HG03575 (cell line): Measurements from ENCODE around the gene DDX43.

Source experiments
- ATAC-seq: cut with Tn5 transposase; IDR thresholded peaks from one replicate; pipeline ENCODE4 v1.9.1; 2021; ENCODE audit not compliant: unreplicated experiment, insufficient number of reproducible peaks, low FRiP score; ENCODE audit errors: extremely low read depth

The DDX43 gene

GRCh38 chr6:73460056-73460455 is 65.4 kb downstream of the DDX43 start:
- ATAC-seq: no peak

DNA sequence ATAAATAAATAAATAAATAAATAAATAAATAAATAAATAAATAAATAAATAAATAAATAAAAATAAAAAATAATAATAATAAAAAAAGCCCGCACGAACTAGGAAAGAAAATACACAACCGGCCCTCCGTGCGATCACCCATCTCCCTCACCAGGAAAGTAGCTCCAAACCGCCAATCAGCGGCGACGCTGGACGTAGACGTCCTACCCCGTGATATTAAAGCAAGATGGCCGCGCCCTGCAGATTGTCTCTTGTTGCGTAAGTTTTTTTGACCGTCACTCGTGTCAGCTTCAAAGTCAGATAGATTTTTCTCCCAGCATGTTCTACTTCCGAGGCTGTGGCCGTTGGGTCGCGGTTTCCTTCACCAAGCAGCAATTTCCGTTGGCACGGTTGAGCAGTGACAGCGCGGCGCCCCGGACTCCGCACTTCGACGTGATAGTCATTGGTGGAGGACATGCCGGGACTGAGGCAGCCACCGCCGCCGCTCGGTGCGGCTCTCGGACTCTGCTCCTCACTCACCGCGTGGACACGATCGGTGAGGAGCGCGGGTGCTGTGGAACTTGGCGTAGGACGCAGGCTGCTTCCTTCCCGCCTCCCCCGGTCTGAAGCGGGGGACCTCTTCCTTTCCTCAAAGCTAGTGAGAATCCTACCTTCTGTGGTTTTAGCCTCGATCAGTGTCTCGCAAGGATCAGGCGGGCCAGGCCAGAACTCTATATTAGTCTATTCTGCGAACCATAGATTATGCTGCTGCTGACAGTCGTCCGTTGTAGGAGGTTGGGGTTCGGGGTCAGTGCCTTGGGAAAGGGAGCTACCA is 67.1 kb downstream of the DDX43 start, which contains the start of gene MTO1:
MTO1 (plus strand) TSS at position 201 of the 814 bp plus-strand sequence; CDS start at position 319, 118 bp downstream.
- peak; percentile 85 for ATAC-seq
